T-helper 9 cell (primary cell): ENCODE data around the gene NBPF20.
"Not testable (repeated sequence)": the region's sequence is repeated elsewhere in the genome, so short reads cannot be mapped to it uniquely, and the experiment has no call there.

Source experiments
- DNase-seq: peaks from one replicate; pipeline ENCODE4 v3.0.0-alpha.2; 2020

Gene NBPF20

DNA sequence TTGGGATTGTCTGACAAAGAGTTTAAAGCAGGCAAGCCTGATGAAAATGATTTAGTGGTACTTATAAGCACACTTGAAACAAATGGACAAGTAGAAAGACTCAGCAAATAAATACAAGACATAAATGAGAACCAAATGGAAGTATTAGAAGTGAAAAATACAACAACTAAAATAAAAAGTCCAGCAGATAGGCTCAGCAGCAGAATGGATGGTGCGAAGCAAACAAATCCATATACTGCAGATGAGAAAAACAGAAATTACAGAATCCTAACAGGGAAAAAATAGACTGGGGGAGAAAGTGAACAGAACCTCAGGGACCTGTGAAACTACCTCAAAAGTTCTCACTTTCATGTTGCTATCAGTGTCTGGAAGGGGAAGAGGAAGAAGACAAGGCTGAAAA lies 3.9 kb upstream of the NBPF20 start:
- not testable (repeated sequence) for DNase-seq

- peak; percentile 26 for DNase-seq
These were observed 579 bp downstream of the NBPF20 start for GRCh38 chr1:145424612-145425435.

GRCh38 chr1:145415149-145415548 lies 10.3 kb downstream of the NBPF20 start:
- DNase-seq, result not testable (repeated sequence)

DNA sequence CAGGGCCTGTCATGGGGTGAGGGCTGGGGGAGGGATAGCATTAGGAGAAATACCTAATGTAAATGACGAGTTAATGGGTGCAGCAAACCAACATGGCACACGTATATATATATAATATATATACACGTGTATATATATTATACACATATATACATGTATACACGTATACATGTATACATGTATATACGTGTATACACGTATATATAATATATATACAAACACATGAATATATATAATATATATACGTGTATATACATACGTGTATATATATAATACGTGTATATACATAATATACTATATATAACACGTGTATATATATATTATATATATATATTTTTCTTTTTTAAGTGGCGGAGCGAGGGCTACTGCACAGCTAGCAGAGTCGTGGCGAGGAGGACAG lies 18.1 kb downstream of the NBPF20 start:
- DNase-seq, result not testable (repeated sequence)

GRCh38 chr1:145404949-145405348 lies 20.5 kb downstream of the NBPF20 start:
- DNase-seq, result not testable (repeated sequence)

GRCh38 chr1:145400701-145401100 lies 24.7 kb downstream of the NBPF20 start:
- not testable (repeated sequence) for DNase-seq
